Sigmoid colon (tissue), 7 donors: Measurements from ENCODE around the gene DYNLT4. TPM values are rescaled to one million over a fixed set of nuclear protein-coding genes. Genes with fewer than 3 reads are reported as not detected.
"Not testable (repeated sequence)": the region's sequence is repeated elsewhere in the genome, so short reads cannot be mapped to it uniquely, and the experiment has no call there.

Source experiments
- DNase-seq: peaks from one replicate; pipeline ENCODE4 v3.0.0-alpha.2; 2019
- H3K27ac ChIP-seq, 4 donors: fragments of 200-600 bp; sonication (generic); one replicate each; pipeline ENCODE4 v1.5.1; 2016 to 2019; ENCODE audit warnings: mild to moderate bottlenecking in 1 of 4
- H3K27me3 ChIP-seq, 3 donors: fragments of 200-600 bp; sonication (generic); one replicate each; pipeline ENCODE4 v1.5.1; 2019; ENCODE audit warnings: mild to moderate bottlenecking in 1 of 3
- H3K36me3 ChIP-seq, 4 donors: fragments of 200-600 bp; sonication (generic); one replicate each; pipeline ENCODE4 v1.5.1; 2016 to 2019
- H3K4me1 ChIP-seq, 4 donors: fragments of 200-600 bp; sonication (generic); one replicate each; pipeline ENCODE4 v1.5.1; 2017 to 2019
- H3K4me3 ChIP-seq, 4 donors: fragments of 200-600 bp; sonication (generic); one replicate each; pipeline ENCODE4 v1.5.1; 2017 to 2019; ENCODE audit warnings: mild to moderate bottlenecking in 2 of 4, moderate library complexity in 1 of 4
- H3K9me3 ChIP-seq, 4 donors: fragments of 200-600 bp in 3 of 4; sonication (generic) in 3 of 4; one replicate each; pipeline versions ENCODE4 v1.5.1 to v1.6.1; 2013 to 2019
- CTCF ChIP-seq, 4 experiments: fragments of 450-650 bp in 3 of 4; fragments of 200-600 bp in 1 of 4; IDR thresholded peaks; one replicate each; pipeline ENCODE4 v1.5.1; 2016 to 2019; ENCODE audit warnings: antibody characterized with exemption in 4 of 4, mild to moderate bottlenecking in 3 of 4, moderate library complexity in 2 of 4
- EP300 ChIP-seq, 4 donors: sonication (generic); formaldehyde crosslinking; IDR thresholded peaks; one replicate each; pipeline ENCODE4 v1.6.1; 2017; ENCODE audit warnings: antibody characterized with exemption in 4 of 4
- POLR2A ChIP-seq, 2 donors: fragments of 450-650 bp; IDR thresholded peaks; one replicate each; pipeline ENCODE4 v1.6.1; 2016; ENCODE audit warnings: antibody characterized with exemption in 2 of 2, mild to moderate bottlenecking in 2 of 2, moderate library complexity in 2 of 2
- POLR2AphosphoS5 ChIP-seq, 4 donors: sonication (generic); formaldehyde crosslinking; IDR thresholded peaks; one replicate each; pipeline ENCODE4 v1.6.1; 2017; ENCODE audit warnings: antibody characterized with exemption in 4 of 4
- WGBS, 2 donors: extraction: QIAGEN DNeasy Blood & Tissue Kit; methylation state at CpG; one replicate each; pipeline ENCODE4 v1.1.7; 2013; 5-methylcytosine and 5-hydroxymethylcytosine counted together
- intact Hi-C: fragments of 100-400 bp; cut with DNase I; formaldehyde crosslinking; loops from one replicate; pipeline ENCODE4 v1.15.1; 2023
- polyA plus RNA-seq, 3 donors: library from polyadenylated mRNA; stranded (reverse); fragments of 200-250 nt; gene quantifications; one replicate each; pipeline ENCODE4 v1.2.3, GENCODE V29; 2013
- total RNA-seq, 4 donors: library from RNA; depleted of rRNA; stranded (reverse); fragments of >200 nt; gene quantifications; one replicate each; pipeline ENCODE4 v1.1.0, GENCODE V29; 2016
- donor health status: healthy with polysubstance abuse.
- donor health status: Bipolar disorder and iron deficiency.
- donor health status: healthy.

Gene DYNLT4
- total and polyA plus RNA-seq, 7 donors = 0.20 to 1.1 TPM; not detected in 5

- H3K27me3 ChIP-seq = no peaks in the 10 kb centered on the region
- 21 to 26% methylated on average over 25 of the region's 25 CpGs for WGBS, 2 donors
- intact Hi-C loops = loop anchor here (5.0 kb wide), 1 partner anchor 33 kb away; the partner anchor contains the start of gene BEST4
These were observed 13.4 kb upstream of the DYNLT4 start for GRCh38 chr1:44820328-44821239.

GRCh38 chr1:44819608-44820327 is 12.6 kb upstream of the DYNLT4 start:
- peaks cover 0 to 25% (median 19%) of the 10 kb centered on the region in 4 donors for H3K4me1 ChIP-seq
- no peaks in the 10 kb centered on the region for H3K36me3 ChIP-seq
- peak overlapping the region; percentile 51 to 65 (median 59) for H3K4me3 ChIP-seq
- WGBS, 2 donors = 0% methylated on average over 33 of the region's 33 CpGs
- H3K9me3 ChIP-seq = no peaks in the 10 kb centered on the region
- no peaks in the 10 kb centered on the region for H3K27me3 ChIP-seq
- TF ChIP-seq POLR2AphosphoS5 (IDR thresholded peaks at IDR 0.05) (peak; percentile 87 to 100 (median 98)), POLR2A (IDR thresholded peaks at IDR 0.05) (peak; percentile 84 to 96), CTCF (IDR thresholded peaks at IDR 0.05) (no peak)
- peak overlapping the region; percentile 87 to 91 (median 90) for H3K27ac ChIP-seq
- DNase-seq = peak; percentile 92
- intact Hi-C loops = loop anchor here (2.0 to 5.0 kb wide), 2 partner anchors 19 to 32 kb away; partner anchors contain the start of genes BEST4 and PLK3

More at GRCh38 chr1:44820328-44821239, 13.4 kb upstream of the DYNLT4 start:
- no peak for TF ChIP-seq EP300 (IDR thresholded peaks at IDR 0.05)
- Histone ChIP-seq H3K36me3 (no peaks in the 10 kb centered on the region), H3K27ac (peak overlapping the region; percentile 87 to 91 (median 90)), H3K9me3 (no peaks in the 10 kb centered on the region), H3K4me1 (peaks cover 0 to 25% (median 19%) of the 10 kb centered on the region in 4 donors), H3K4me3 (peak overlapping the region; percentile 51 to 65 (median 59))
- peak; percentile 66 for DNase-seq

GRCh38 chr1:44819196-44819607 is 12.1 kb upstream of the DYNLT4 start:
- no peaks in the 10 kb centered on the region for H3K36me3 ChIP-seq
- peak; percentile 58 for DNase-seq
- peak overlapping the region; percentile 87 to 91 (median 90) for H3K27ac ChIP-seq
- peaks cover 0 to 25% (median 21%) of the 10 kb centered on the region in 4 donors for H3K4me1 ChIP-seq
- 1% methylated on average over 13 of the region's 13 CpGs for WGBS, 2 donors
- H3K4me3 ChIP-seq = peak overlapping the region; percentile 51 to 65 (median 59)
- intact Hi-C loops = loop anchor here (2.0 kb wide), 1 partner anchor 18 kb away; the partner anchor contains the start of gene PLK3
- no peaks in the 10 kb centered on the region for H3K9me3 ChIP-seq
- TF ChIP-seq POLR2AphosphoS5 (IDR thresholded peaks at IDR 0.05) (no peak), POLR2A (IDR thresholded peaks at IDR 0.05) (no peak), EP300 (IDR thresholded peaks at IDR 0.05) (no peak)
- H3K27me3 ChIP-seq = no peaks in the 10 kb centered on the region

GRCh38 chr1:44817771-44818495 is 10.8 kb upstream of the DYNLT4 start:
- WGBS, 2 donors = 96% methylated on average over 11 of the region's 11 CpGs
- Histone ChIP-seq H3K27ac (peak overlapping the region in 2 of 4 donors; percentile 87 to 90), H3K27me3 (no peaks in the 10 kb centered on the region), H3K9me3 (no peaks in the 10 kb centered on the region), H3K36me3 (no peaks in the 10 kb centered on the region), H3K4me1 (peaks cover 0 to 31% (median 29%) of the 10 kb centered on the region in 4 donors), H3K4me3 (no peak overlapping the region)
- intact Hi-C loops = loop anchor here (2.0 kb wide), 1 partner anchor 17 kb away; the partner anchor contains the start of gene PLK3
- TF ChIP-seq POLR2AphosphoS5 (IDR thresholded peaks at IDR 0.05) (no peak), POLR2A (IDR thresholded peaks at IDR 0.05) (no peak), EP300 (IDR thresholded peaks at IDR 0.05) (no peak), CTCF (IDR thresholded peaks at IDR 0.05) (no peak)
- DNase-seq = peak; percentile 25

- Histone ChIP-seq H3K27me3 (no peaks in the 10 kb centered on the region), H3K4me3 (no peak overlapping the region), H3K27ac (no peak overlapping the region), H3K36me3 (no peaks in the 10 kb centered on the region), H3K4me1 (peaks cover 0 to 36% (median 33%) of the 10 kb centered on the region in 4 donors), H3K9me3 (no peaks in the 10 kb centered on the region)
- 91 to 94% methylated on average over 2 of the region's 2 CpGs for WGBS, 2 donors
- DNase-seq = no peak
- TF ChIP-seq EP300 (IDR thresholded peaks at IDR 0.05) = no peak
- TF ChIP-seq POLR2A (IDR thresholded peaks at IDR 0.05) = no peak
- TF ChIP-seq POLR2AphosphoS5 (IDR thresholded peaks at IDR 0.05) = no peak
- TF ChIP-seq CTCF (IDR thresholded peaks at IDR 0.05) = no peak
- intact Hi-C loops = no loop called here
These were observed 10.2 kb upstream of the DYNLT4 start for GRCh38 chr1:44817307-44817706.

GRCh38 chr1:44815926-44816325 is 8.8 kb upstream of the DYNLT4 start:
- H3K27ac ChIP-seq, H3K9me3 ChIP-seq, H3K4me3 ChIP-seq, intact Hi-C loops, H3K27me3 ChIP-seq, H3K36me3 ChIP-seq: not testable (repeated sequence)
- peak; percentile 21 for DNase-seq
- H3K4me1 ChIP-seq = peaks cover 0 to 43% (median 31%) of the 10 kb centered on the region in 4 donors
- 87 to 90% methylated on average over 9 of the region's 9 CpGs for WGBS, 2 donors
